ENCODE results near the gene SH3D21.

Gene SH3D21

GRCh38 chr1:36285443-36286101 lies 20.6 kb upstream of the SH3D21 start:
- peaks cover 84% of the 10 kb centered on the region for H3K36me3 ChIP-seq (ENCODE audit: insufficient read depth, low read length)
- no peaks in the 10 kb centered on the region for H3K9me3 ChIP-seq (ENCODE audit: insufficient read depth, low read length, severe bottlenecking)
- ATAC-seq (ENCODE audit: insufficient read depth, low read depth) (peak; percentile 93), DNase-seq (peak; percentile 70)
- H3K4me2 ChIP-seq (ENCODE audit: insufficient read depth, low read length) = no peak overlapping the region
- H2AFZ ChIP-seq (ENCODE audit: low read depth, low read length) = no peak overlapping the region
- TF ChIP-seq, protein P1, sequence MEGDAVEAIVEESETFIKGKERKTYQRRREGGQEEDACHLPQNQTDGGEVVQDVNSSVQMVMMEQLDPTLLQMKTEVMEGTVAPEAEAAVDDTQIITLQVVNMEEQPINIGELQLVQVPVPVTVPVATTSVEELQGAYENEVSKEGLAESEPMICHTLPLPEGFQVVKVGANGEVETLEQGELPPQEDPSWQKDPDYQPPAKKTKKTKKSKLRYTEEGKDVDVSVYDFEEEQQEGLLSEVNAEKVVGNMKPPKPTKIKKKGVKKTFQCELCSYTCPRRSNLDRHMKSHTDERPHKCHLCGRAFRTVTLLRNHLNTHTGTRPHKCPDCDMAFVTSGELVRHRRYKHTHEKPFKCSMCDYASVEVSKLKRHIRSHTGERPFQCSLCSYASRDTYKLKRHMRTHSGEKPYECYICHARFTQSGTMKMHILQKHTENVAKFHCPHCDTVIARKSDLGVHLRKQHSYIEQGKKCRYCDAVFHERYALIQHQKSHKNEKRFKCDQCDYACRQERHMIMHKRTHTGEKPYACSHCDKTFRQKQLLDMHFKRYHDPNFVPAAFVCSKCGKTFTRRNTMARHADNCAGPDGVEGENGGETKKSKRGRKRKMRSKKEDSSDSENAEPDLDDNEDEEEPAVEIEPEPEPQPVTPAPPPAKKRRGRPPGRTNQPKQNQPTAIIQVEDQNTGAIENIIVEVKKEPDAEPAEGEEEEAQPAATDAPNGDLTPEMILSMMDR (IDR thresholded peaks at IDR 0.05; ENCODE audit: borderline replicate concordance, extremely low read depth, low read length, poor library complexity, severe bottlenecking) = peak; percentile 74
- TF ChIP-seq EZH2 (IDR thresholded peaks at IDR 0.05; ENCODE audit: borderline replicate concordance, low read depth, low read length, severe bottlenecking) = no peak
- peaks cover 50% of the 10 kb centered on the region for H3K79me2 ChIP-seq (ENCODE audit: insufficient read depth, low read length)
- no peak overlapping the region; the same call in 1 of the 2 replicates for H3K27ac ChIP-seq (ENCODE audit: low read length)
- no peaks in the 10 kb centered on the region for H3K4me1 ChIP-seq (ENCODE audit: insufficient read depth, low read length)
- H3K27me3 ChIP-seq (ENCODE audit: insufficient read depth, low read length, poor library complexity) = no peaks in the 10 kb centered on the region
- peaks cover 17% of the 10 kb centered on the region for H4K20me1 ChIP-seq (ENCODE audit: insufficient read depth, low read length)
- H3K4me3 ChIP-seq (ENCODE audit: low read depth in 1 of 2, low read length in 2 of 2) = no peak overlapping the region
- H3K9ac ChIP-seq (ENCODE audit: low read depth, low read length) = no peak overlapping the region

GRCh38 chr1:36286802-36287201 lies 19.4 kb upstream of the SH3D21 start:
- peaks cover 96% of the 10 kb centered on the region for H3K36me3 ChIP-seq (ENCODE audit: insufficient read depth, low read length)
- no peak for ATAC-seq (ENCODE audit: insufficient read depth, low read depth)

GRCh38 chr1:36287595-36287994 lies 18.6 kb upstream of the SH3D21 start:
- Histone ChIP-seq H2AFZ (ENCODE audit: low read depth, low read length) (no peak overlapping the region), H3K79me2 (ENCODE audit: insufficient read depth, low read length) (peaks cover 39% of the 10 kb centered on the region), H3K4me2 (ENCODE audit: insufficient read depth, low read length) (no peak overlapping the region), H3K4me3 (ENCODE audit: low read depth in 1 of 2, low read length in 2 of 2) (no peak overlapping the region), H3K9ac (ENCODE audit: low read depth, low read length) (no peak overlapping the region), H3K36me3 (ENCODE audit: insufficient read depth, low read length) (peaks cover 98% of the 10 kb centered on the region), H3K27me3 (ENCODE audit: insufficient read depth, low read length, poor library complexity) (no peaks in the 10 kb centered on the region), H3K9me3 (ENCODE audit: insufficient read depth, low read length, severe bottlenecking) (no peaks in the 10 kb centered on the region), H3K27ac (ENCODE audit: low read length) (no peak overlapping the region), H4K20me1 (ENCODE audit: insufficient read depth, low read length) (peaks cover 18% of the 10 kb centered on the region), H3K4me1 (ENCODE audit: insufficient read depth, low read length) (no peaks in the 10 kb centered on the region)
- DNase-seq = no peak
- no peak for ATAC-seq (ENCODE audit: insufficient read depth, low read depth)
- TF ChIP-seq, protein P1 (IDR thresholded peaks at IDR 0.05; ENCODE audit: borderline replicate concordance, extremely low read depth, low read length, poor library complexity, severe bottlenecking) = no peak
- no peak for TF ChIP-seq EZH2 (IDR thresholded peaks at IDR 0.05; ENCODE audit: borderline replicate concordance, low read depth, low read length, severe bottlenecking)

More at GRCh38 chr1:36286802-36287201, 19.4 kb upstream of the SH3D21 start:
- Histone ChIP-seq H3K27me3 (ENCODE audit: insufficient read depth, low read length, poor library complexity) (no peaks in the 10 kb centered on the region), H3K4me1 (ENCODE audit: insufficient read depth, low read length) (no peaks in the 10 kb centered on the region), H3K4me3 (ENCODE audit: low read depth in 1 of 2, low read length in 2 of 2) (no peak overlapping the region), H3K27ac (ENCODE audit: low read length) (no peak overlapping the region), H3K9me3 (ENCODE audit: insufficient read depth, low read length, severe bottlenecking) (no peaks in the 10 kb centered on the region), H3K79me2 (ENCODE audit: insufficient read depth, low read length) (peaks cover 41% of the 10 kb centered on the region), H4K20me1 (ENCODE audit: insufficient read depth, low read length) (peaks cover 18% of the 10 kb centered on the region), H3K9ac (ENCODE audit: low read depth, low read length) (no peak overlapping the region), H3K4me2 (ENCODE audit: insufficient read depth, low read length) (no peak overlapping the region), H2AFZ (ENCODE audit: low read depth, low read length) (no peak overlapping the region)
- no peak for DNase-seq
- no peak for TF ChIP-seq EZH2 (IDR thresholded peaks at IDR 0.05; ENCODE audit: borderline replicate concordance, low read depth, low read length, severe bottlenecking)
- TF ChIP-seq, protein P1 (IDR thresholded peaks at IDR 0.05; ENCODE audit: borderline replicate concordance, extremely low read depth, low read length, poor library complexity, severe bottlenecking) = no peak
